ENCODE results near the gene UBA5.

UBA5 gene

DNA sequence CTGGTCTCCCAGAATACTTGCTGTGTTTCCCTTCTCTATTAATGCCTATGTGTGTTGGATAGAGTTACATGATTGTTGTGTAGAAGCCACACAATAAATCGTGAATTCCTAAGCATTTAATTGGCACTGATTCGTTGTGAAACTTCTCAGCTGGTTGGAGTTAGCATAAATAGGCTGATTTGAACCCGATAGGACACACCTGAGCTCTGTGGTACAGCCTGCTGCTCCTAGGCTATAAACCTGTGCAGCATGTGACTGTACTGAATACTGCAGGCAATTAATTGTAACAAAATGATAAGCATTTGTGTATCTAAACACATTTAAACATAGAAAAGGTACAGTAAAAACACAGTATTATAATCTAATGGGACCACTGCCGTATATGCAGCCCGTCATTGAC is 5.4 kb upstream of the UBA5 start:
- no peak for DNase-seq

DNA sequence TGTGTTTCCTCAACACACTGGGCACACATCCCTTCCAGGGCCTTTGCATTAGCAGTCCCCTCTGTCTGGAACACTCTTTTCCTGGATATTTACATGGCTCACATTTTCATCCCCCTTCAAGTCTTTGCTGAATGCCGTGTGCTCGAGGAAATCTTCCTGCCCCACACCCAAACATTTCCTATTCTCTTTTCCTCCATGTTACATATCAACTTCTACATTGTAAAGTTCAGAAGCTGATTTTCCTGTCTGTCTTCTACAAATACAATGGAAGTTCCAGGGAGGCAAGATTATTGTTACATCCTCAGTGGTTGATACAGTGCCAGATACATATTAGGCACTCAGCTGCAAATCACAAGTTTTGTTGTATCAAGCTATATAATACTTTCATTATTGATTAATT is 4.7 kb upstream of the UBA5 start:
- no peak for DNase-seq

DNA sequence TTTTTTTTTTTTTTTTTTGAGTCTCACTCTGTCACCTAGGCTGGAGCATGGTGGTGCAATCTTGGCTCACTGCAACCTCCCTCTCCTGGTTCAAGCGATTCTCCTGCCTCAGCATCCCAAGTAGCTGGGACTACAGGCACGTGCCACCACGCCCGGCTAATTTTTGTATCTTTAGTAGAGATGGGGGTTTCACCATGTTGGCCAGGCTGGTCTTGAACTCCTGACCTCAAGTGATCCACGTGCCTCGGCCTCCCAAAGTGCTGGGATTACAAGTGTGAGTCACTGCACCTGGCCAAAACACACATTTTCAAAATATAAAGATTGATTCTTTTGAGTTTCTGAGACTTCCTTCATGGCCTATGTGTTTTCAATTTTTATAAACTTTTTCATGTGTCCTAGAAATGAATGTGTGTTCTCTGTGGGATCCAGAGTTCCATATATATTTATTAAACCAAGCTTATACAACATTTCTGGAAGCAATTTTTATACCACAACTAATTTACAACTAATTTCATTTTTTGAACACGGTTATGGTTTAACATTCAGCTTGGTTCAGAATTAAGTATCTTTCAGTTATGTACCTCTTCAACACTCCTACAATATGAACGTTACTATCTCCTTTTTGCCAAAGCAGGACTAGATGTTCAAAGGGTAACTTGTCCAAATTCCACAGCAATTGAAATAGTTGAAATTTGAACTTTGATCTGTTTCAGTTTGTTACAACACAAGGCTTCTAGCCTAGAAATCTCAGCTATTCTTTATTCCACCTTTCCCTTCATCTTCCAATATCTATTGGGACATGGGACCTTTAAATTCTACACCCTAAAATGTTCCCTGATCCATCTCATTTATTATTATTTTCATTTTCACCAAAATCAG is 2.0 kb upstream of the UBA5 start:
- DNase-seq, result no peak

DNA sequence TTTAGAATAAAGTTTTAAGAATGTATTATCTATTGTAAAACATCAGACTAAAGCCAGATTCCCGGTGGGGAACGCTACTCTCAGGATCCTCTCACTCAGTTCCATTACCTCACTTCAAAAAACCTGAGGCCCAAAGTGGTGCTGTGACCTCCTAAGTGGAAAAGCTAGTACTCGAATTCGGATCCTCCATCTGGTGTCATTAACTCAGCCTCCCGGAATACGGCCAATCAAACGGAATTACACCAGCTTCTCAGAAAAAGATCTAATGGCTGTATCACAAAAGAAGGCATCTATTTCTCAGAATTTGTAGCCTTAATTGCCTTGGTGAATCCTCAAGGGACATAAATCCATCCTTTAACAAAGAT is 1.1 kb upstream of the UBA5 start:
- DNase-seq, result no peak

DNA sequence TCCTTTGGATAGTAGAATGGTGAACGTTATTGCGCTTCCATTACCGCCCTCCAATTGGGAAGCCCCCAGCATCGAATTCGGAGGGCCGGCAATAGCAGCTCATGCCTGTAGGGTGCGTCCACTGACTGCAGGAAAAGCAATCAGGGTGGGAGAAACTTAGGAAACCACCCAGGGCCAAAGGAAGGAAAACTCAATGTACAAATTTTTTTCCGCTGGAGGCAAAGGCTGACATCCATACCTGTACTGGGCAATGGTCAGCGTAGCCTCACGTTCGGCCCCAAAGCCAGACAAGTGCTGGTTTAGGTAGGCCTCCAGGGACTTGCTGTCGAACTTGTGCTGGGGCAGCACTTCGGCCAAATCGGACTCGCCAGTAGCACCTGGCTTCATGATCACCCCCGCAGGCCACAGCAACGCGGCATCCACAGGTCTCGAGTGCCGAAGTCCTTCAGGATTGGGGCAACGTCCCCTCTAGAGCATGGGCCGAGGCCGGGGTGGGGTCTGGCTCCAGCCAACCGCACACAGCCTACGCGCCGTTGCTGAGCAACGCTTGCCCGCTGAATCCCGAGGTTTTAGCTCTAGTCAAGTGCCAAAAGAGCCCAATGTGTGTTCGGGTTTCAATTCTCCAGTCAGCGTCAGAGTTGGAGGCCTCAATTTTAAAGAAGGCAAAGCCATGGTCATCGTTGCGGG is 621 bp upstream of the UBA5 start, which contains the start of gene ACAD11:
TSS of gene ACAD11 (minus strand) at position 445 of the 687 bp plus-strand sequence. CDS start at position 387, 58 bp downstream.
- DNase-seq, result peak in 3 of 4 experiments; percentile 4 to 30 (median 5)

DNA sequence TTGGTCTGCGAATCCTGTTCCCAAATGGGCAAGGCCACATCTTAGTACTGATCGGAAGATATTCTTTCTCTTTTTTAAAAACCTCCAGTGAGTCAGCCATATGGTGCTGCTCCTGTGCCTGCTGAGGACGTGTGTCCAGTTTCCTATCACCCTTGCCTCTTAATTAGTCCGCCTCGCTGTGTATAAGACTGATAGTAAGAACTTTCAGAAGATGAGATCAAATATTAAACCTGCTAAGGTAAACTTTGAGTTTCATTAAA is 612 bp downstream of the UBA5 start:
- no peak for DNase-seq

DNA sequence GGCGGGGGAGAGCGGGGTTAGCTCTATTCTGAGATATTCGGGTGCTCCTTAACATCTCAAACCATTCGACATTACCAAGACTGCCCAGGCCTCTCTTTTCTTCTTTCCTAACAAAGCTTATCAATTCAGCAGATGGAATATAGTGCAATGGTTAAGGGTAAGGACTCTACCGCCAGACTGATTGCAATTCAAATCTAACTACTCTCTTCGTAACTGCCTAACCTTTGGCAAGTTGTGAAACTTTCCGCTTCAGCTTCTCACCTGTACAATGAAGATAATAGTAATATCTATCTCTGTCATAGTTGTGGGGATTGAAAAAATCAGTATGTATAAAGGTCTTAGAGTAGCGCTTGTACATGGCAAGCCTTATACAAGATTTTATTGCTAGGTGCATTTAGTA is 972 bp downstream of the UBA5 start:
- DNase-seq, result no peak

DNA sequence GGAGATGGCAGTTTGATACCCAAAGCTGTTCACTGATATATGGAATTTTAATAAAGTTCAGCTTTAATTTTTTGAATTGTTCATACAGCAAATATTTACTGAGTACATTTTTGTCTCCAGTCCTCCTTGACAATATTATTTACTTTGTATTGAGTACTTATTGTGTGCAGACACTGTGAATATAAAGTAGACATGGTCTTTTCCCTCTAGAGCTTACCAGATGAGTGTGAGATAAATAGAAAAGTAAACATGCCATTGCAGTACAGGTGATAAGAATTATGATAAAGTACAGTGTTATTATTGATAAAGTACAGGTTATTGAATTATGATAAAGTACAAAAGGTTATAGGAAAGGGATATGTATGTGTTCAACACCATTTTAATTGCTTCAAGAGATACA is 2.1 kb downstream of the UBA5 start:
- no peak for DNase-seq

DNA sequence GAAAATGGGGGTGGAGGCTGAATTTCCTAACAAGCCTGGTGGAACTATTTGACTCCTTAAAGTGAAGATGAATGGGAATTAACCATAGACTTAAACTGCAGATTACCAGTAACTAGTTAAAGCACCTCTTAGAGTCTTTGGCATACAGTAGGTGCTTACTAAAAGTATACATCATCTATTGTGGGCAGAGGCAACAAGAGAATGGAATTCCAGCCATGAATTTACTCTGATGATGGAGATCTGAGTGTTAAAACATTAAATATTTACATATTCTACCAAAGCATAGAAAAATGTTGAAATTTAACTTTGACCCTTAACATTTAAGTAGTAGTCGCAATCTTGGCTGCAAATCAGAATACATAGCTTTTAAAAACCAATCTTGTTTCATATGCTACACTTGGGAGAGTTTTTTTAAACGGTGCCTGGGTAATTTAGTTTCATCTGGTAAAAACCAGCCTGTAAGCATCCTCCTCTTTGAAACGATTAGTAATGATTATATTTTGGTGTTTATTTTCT is 5.2 kb downstream of the UBA5 start:
- DNase-seq, result no peak

DNA sequence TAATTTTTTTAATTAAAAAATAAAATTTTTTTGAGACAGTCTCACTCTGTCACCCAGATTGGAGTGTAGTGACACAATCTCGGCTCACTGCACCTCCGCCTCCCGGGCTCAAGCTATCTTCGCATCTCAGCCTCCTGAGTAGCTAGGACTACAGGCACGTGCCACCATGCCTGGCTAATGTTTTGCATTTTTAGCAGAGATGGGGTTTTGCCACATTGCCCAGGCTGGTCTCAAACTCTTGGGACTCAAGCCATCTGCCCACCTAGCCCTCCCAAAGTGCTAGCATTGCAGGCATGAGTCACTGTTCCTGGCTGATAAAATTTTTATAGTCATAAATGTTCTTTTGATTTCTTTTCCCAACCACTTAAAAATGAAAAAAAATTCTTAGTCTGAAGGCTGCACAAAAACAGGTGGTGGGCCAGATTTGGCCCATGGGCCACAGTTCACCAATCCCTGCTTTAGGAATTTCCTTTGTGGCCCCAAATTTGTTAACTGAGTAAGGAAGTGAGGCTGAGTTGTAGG is 9.2 kb downstream of the UBA5 start:
- no peak for DNase-seq

DNA sequence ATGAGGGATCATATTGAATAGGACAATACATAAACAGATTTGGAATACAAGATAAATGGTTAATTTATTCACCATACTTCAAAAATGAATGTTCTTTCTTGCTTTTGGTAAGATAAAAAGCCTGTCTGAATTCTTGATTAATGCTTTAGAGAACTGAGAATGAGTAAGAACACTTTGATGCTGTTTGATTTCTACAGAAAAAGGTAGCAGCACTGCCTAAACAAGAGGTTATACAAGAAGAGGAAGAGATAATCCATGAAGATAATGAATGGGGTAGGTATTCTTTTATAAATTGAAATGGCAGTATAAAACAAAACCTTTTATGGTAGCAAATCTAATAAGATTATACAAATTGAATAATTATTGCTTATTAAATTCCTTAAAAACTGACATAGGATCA is 15.3 kb downstream of the UBA5 start:
- no peak for DNase-seq

DNA sequence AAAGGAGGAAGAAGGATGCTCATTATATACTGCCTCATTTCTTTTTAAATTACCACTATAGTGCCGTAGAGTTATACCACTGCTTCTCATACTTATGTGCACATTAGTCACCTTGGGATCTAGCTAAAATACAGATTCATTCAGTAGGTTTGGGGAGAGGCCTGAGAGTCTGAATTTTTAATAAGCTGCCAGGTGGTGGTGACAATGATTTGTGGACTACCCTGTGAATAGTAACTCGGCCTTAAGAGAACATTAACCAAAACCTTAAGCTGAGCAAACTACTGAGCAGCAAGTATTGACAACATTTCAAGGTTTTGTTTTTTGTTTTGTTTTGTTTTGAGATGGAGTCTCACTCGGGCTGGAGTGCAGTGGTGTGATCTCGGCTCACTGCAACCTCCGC is 19.8 kb downstream of the UBA5 start:
- no peak for DNase-seq

DNA sequence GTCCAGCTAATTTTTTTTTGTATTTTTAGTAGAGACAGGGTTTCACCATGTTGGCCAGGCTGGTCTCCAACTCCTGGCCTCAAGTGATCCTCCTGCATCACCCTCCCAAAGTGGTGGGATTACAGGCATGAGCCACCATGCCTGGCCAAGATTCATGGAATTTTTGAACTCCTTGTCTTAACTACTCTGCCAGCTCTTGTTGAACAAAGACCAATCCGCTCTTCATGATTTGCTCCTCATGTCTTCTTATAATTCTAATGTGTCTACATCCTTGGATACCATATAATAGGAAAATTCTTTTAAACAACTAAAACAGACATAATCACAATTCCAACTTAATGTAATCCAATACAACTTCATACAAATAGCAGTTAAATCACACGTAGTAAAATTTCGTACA is 21.3 kb downstream of the UBA5 start:
- DNase-seq, result no peak

DNA sequence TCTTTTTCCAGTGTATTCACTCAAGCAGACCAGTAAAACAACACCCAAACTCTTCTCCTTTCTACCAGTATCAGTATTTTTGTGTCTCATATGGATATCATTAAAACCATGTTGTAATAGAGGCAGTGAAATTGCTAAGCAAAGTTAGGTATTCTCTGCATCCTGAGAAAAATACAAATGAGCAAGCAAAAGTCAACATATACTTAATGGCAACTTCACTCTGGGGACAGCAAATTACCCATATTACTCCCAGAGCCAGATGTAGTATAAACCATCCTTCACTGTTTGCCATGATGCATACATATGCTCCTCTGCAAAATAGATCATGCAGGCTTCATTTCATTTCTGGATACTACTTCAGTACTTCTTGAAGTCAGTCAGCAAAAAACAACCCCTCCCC is 22.1 kb downstream of the UBA5 start:
- DNase-seq, result no peak

DNA sequence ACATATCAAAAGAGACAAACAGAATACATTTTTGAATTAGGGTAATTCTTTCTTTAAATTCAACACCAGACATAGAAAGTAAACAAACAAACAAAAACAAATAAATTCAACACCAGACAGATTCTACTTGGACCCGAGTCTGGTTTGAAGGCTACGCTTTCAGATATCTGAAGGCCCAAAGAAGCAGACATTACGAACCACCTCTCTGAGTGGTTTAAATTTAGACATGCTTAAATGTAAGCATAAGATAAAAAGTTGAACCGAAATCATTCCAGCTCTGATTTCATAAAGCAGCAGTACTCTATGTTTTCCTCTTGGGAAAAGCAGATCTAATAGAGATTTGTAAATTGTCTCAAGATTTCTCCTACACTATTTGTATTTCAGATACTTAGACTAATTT is 29.9 kb downstream of the UBA5 start:
- DNase-seq, result no peak

DNA sequence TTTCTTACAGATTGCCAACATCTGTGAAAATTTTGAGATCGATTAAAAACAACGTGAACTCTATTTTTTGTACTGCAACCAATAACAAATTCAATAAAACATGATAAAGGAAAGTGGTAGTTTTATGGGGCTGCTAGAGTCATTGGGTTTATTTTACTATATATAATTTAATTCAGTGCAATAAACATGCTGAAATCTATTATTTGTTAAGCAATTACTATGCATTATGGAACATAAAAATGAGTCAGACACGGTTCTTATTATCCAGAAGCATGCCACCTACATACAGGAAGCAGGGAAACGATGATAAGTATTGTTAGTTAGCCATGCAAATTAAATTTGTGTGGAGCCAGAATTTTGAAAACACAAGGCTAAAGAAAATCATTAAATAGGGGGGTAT is 34.9 kb downstream of the UBA5 start:
- DNase-seq, result no peak

DNA sequence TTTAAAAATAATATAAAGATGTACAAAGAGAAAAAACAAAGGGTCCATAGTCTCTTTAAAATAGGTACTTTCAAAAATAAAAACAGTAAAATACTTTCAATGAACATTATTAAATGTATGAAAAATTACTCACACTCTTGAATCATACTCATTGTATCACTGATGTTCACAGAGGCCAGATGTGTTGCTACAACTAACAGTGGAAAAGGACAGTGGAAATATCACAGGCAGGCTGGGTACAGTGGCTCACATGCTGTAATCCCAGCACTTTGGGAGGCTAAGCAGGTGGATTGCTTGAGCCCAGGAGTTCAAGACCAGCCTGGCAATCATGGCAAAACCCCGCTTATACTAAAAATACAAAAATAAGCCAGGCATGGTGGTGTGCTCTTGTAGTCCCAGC is 35.3 kb downstream of the UBA5 start:
- no peak for DNase-seq

DNA sequence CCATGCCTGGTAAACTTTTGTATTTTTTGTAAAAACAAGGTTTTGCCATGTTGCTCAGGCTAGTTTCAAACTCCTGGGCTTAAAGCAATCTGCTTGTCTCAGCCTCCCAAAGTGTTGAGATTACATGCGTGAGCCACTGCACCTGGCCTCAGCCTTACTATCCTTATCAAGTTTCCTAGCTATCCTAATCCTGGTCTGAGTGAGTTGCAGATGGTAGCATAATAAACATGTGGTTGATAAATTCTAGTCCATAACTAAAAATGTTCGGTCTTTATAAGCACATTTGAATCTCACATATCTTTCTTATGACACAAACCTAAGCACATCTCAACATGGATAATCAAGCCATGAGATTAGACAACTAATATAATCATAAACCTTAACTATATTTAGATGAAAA is 43.6 kb downstream of the UBA5 start:
- no peak for DNase-seq

DNA sequence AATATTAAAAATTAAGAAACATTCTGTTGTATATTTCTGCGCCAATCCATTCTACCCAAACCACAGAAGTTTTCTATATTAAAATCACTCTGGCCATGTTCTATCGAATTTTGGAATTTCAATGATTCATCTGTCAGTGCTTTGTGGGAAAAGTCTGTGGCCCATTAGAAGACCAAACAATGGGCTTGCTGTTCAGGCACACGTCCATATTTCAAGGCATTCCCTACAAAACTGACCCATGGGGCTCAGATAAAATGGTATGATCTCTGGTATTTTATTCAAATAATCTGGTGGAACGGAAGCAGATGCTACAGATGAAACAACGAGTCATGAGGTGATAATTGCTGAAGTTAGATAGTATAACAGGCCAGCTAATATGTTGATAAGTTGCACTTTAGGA is 49.6 kb downstream of the UBA5 start:
- no peak for DNase-seq

DNA sequence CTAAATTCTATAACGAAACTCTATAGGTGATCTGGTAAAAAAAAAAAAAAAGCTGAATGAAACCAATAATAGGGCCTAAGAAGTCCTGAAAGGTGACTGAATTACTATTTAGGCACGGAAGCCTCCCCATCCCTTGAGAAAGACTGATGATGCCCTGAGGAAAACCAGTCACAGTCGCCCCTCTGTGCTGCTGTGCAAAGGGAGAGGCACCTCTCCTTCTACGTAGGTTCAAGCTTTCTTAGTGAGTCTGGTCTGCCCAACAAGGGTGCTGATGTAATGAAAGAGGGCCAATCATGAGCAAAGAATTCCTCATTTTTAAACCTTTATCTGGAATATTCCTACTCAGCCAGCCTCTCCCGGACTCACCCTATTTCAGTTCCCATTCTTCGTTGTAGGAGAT is 50.2 kb downstream of the UBA5 start:
- no peak for DNase-seq

DNA sequence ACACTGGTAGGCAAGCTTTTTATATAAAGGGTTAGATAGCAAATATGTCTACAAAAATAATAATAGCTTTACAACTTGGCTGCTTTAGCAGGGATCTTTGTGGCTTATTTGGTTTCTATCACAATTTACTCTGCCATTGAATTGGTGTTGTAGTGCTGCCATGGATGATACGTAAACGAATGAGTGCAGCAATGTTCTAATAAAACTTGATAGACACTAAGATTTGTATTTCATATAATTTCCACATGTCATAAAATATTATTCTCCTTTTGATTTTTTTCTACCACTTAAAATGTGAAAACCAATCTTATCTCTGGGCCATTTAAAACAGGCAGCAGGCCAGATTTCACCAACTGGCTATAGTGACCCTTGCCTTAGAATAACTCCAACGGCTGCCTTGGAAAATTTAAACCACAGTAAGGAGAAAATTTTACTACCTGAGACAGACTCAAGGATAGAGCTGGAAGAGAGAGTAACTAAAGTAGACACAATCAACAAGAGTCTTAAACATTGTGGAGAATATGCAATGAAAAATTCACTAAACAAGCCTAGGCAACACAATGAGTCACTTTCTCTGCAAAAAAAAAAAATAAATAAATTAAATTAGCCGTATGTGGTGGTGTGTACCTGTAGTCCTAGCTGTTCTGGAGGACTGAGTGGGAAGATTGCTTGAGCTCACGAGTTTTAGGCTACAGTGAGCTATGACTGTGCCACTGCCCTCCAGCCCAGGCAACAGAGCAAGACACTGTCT is 54.0 kb downstream of the UBA5 start:
- no peak for DNase-seq

DNA sequence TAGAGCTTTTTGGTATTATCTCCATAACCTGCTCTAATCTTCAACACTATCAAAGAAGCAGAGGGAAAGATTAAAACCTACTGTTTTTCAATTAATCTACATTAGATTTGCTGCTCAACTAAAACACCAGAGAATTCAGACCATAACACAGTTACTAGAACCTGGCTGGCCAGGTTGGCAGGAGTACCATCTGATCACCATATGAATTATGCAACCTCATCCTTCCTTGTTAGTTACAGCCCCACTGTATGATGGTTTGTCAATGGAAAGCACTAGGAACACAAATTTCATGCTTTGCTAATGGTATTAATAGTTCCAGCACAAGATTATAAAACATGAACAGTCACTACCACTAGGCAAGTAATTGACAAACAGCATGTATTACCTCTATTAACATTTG is 56.2 kb downstream of the UBA5 start:
- no peak for DNase-seq

DNA sequence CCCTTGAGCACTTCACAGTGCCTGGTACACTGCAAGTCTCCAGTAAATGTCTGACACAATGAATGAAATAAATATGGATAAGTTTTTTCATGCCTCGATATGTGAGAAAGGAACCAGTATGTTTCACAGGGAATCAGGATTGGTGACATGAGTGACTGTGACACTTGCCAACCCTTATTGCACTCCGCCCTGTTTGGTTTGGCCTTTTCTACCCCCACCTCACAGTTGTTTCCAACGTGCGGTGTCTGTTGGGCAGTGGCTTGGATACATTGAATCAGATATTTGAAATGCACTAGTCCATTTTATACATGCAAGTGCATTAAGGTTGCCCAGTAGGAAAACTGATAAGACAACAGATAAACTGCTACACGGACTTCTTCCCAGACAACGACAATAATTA is 60.1 kb downstream of the UBA5 start:
- DNase-seq, result no peak
